GM19099 (cell line): ENCODE measurements around the gene PER2.

Experiments used
- POLR2A ChIP-seq: IDR thresholded peaks from 3 replicates; pipeline ENCODE4 v1.6.1; 2011; ENCODE audit warnings: low read depth; ENCODE audit not compliant: insufficient read length; ENCODE audit errors: extremely low read depth

Gene PER2

GRCh38 chr2:238291550-238292281 lies 3.3 kb upstream of the PER2 start:
- no peak for TF ChIP-seq POLR2A

- TF ChIP-seq POLR2A = no peak
Observed at GRCh38 chr2:238290715-238291549, 2.5 kb upstream of the PER2 start.

- TF ChIP-seq POLR2A = no peak
Observed at GRCh38 chr2:238290091-238290509, 1.7 kb upstream of the PER2 start.

- TF ChIP-seq POLR2A = no peak
Observed at GRCh38 chr2:238289574-238289973, 1.2 kb upstream of the PER2 start.

- TF ChIP-seq POLR2A = peak; percentile 74
Observed at GRCh38 chr2:238288650-238289573, 502 bp upstream of the PER2 start.

- TF ChIP-seq POLR2A = no peak
Observed at GRCh38 chr2:238286987-238287736, 1.2 kb downstream of the PER2 start.

- no peak for TF ChIP-seq POLR2A
Observed at GRCh38 chr2:238286551-238286950, 1.9 kb downstream of the PER2 start.

- TF ChIP-seq POLR2A = no peak
Observed at GRCh38 chr2:238286095-238286494, 2.3 kb downstream of the PER2 start.

GRCh38 chr2:238285653-238286082 lies 2.7 kb downstream of the PER2 start:
- TF ChIP-seq POLR2A = no peak

GRCh38 chr2:238284802-238285515 lies 3.5 kb downstream of the PER2 start:
- TF ChIP-seq POLR2A = no peak

GRCh38 chr2:238282861-238283738 lies 5.3 kb downstream of the PER2 start:
- no peak for TF ChIP-seq POLR2A

GRCh38 chr2:238281826-238282480 lies 6.5 kb downstream of the PER2 start:
- no peak for TF ChIP-seq POLR2A

GRCh38 chr2:238280083-238280825 lies 8.2 kb downstream of the PER2 start:
- TF ChIP-seq POLR2A = no peak
